GM18526 (cell line): ENCODE results near the gene LMOD2.

Experiments used
- POLR2A ChIP-seq: IDR thresholded peaks from 3 replicates; pipeline ENCODE4 v1.6.1; 2011; ENCODE audit not compliant: insufficient read length; ENCODE audit errors: extremely low read depth

Gene LMOD2

DNA sequence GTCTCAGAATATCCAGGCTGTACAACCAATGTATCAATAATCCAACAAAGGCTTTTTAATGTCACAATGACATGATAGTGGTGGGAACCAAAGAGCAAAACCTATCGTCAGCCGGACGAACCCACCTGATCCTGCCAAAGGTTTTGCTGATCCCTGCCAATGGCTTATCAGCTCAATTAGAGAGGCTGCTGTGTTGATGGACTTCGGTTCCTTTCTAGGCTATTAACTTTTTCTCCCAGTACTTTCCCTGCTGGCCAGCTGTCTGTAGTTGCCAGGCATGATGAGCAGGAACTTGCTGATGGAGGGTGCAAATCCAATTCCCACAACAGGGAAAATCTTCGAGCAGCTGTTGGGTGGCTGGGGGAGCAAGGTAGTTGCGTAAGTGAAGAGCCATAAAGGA lies 2.4 kb downstream of the LMOD2 start:
- no peak for TF ChIP-seq POLR2A

DNA sequence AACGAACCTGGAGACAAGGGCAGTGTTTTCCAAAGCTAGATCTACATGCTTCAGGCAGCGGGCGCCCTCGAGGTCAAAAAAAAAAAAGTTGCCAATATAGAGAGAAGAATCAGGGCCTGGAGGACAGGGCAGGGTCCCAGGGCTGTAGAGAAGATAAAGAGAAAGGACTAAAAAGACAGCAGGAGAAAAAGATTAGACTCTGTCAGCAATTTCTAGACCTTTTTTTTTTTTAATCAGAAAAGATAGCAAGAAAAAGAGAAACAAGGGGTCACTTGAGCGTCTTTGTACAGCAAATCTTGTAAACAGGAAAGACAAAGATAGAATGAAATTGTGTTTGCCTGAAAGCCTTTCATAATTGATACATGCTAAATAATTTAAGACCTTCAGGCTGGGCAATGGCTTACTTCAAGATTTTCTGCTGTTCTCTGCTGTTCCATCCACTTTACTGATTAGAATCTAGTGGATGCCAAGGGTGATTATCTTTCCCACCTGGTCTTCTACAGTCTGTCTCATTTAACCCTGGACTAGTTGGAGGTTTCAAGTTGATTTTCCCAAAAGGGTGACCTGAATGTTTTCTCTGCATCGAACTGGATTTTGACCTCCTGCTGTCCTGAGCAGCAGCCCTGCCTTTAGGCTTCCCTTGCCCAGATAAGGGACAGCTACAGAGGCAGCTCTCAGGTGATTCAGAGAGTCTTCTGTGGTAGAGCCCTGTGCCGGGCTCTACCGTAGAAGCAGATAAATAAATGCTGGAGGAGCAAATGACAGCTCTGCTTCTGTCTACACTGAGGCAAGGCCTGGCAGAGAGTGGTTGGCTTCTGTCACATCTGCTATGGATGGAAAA lies 5.1 kb downstream of the LMOD2 start:
- TF ChIP-seq POLR2A = no peak

DNA sequence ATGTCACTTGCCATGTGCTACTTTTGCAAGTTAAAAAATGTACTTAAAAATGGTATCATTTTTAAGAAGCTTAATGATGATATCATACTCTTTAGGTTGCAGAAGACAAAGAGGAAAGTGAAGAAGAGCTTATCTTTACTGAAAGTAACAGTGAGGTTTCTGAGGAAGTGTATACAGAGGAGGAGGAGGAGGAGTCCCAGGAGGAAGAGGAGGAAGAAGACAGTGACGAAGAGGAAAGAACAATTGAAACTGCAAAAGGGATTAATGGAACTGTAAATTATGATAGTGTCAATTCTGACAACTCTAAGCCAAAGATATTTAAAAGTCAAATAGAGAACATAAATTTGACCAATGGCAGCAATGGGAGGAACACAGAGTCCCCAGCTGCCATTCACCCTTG lies 6.1 kb downstream of the LMOD2 start:
- no peak for TF ChIP-seq POLR2A

DNA sequence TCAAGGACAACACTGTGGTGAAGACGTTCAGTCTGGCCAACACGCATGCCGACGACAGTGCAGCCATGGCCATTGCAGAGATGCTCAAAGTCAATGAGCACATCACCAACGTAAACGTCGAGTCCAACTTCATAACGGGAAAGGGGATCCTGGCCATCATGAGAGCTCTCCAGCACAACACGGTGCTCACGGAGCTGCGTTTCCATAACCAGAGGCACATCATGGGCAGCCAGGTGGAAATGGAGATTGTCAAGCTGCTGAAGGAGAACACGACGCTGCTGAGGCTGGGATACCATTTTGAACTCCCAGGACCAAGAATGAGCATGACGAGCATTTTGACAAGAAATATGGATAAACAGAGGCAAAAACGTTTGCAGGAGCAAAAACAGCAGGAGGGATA lies 6.6 kb downstream of the LMOD2 start:
- no peak for TF ChIP-seq POLR2A

DNA sequence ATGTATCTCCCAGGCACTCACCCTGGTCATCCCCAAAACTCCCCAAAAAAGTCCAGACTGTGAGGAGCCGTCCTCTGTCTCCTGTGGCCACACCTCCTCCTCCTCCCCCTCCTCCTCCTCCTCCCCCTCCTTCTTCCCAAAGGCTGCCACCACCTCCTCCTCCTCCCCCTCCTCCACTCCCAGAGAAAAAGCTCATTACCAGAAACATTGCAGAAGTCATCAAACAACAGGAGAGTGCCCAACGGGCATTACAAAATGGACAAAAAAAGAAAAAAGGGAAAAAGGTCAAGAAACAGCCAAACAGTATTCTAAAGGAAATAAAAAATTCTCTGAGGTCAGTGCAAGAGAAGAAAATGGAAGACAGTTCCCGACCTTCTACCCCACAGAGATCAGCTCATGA lies 7.1 kb downstream of the LMOD2 start:
- TF ChIP-seq POLR2A = no peak

DNA sequence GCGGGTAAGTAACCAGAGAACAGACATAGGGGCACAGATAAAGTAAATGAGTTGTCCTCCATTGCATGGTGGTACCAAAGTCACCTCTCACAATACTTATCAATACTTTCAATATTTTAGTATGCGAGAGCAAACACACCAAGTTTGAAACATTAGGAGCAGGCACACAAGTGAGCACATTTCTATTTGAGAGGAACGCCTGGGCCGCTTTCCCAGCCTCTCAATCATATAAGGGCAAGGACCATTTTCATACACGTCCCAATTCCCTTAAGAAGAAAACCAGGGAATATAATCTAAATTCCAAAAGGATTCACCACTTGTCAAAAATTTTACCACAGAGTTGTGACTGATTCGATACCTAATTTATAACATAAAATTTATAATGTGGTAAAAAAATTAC lies 7.5 kb downstream of the LMOD2 start:
- TF ChIP-seq POLR2A = no peak

DNA sequence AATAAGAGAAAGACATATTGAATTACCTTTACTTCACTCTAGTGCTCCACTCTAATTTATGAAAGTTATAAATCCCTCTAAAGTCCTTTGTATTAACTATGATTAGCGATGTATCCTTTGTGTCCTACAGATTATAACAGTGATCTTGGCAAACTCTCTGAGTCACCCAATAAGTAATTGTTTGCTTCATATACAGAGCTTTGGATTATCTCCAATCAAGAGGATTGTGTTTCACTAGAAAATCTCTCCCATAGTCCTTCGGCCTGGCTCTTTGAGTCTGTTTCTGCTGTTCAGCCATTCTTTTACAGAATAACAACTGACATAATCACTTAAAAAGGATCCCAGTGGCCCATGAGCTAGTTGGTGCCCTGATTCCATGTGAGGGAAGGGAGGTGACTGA lies 9.5 kb downstream of the LMOD2 start:
- no peak for TF ChIP-seq POLR2A

DNA sequence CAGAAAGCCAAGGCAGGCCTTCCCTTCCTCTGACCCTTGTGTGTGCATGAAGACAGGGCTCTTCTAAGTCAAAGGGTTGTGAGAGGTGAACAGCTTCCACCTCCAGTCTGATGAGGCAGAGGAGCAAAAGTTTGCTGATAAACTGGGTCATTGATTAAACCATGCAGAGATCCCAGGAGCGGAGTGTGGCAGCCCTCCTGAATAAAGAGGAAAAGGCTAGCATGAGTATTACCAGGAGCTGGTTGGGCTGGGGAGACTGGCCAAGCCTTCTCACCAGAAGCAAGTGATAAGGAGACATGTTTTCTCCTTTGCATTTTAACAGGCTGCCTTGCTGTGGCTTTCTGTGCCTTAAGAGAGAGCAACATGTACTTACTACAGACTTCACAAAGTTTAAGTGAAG lies 10.2 kb downstream of the LMOD2 start:
- no peak for TF ChIP-seq POLR2A

DNA sequence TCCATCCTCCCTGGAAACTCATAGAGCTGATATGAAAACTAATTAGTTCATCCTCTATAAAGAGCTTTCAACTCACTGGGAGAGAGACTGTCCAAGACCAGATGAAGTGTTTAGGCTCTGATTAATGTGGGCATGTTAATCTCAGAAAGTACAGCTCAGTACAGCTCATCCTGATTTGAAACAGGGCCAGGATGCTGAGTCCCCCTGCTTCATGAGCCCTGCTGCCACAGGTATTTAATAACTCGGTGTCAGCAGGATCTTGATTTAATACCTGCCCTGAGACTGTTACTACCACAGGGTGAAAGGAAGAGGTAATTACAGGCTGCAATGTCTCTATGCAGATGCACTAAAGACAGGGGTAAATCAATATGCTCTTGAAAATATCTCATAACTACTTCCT lies 10.8 kb downstream of the LMOD2 start:
- no peak for TF ChIP-seq POLR2A

DNA sequence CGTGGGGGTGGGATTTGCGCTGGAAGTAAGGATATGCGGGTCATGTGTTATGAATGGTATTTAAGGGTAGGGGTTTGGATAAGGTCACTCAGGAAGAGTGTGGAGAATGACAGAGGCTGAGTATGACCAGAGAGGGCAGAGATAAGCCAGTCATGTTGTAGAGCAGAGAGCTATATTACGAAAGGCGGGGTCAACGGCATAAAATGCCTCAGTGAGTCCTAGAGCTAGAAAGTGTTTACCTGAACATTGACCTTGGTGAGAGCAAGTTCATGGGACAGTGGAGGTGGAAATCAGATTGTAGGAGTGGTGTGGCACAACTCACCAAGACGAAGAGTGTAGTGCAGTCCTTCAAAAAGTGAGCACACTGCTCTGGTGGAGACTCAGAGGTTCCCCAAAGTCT lies 13.8 kb downstream of the LMOD2 start:
- TF ChIP-seq POLR2A = no peak

DNA sequence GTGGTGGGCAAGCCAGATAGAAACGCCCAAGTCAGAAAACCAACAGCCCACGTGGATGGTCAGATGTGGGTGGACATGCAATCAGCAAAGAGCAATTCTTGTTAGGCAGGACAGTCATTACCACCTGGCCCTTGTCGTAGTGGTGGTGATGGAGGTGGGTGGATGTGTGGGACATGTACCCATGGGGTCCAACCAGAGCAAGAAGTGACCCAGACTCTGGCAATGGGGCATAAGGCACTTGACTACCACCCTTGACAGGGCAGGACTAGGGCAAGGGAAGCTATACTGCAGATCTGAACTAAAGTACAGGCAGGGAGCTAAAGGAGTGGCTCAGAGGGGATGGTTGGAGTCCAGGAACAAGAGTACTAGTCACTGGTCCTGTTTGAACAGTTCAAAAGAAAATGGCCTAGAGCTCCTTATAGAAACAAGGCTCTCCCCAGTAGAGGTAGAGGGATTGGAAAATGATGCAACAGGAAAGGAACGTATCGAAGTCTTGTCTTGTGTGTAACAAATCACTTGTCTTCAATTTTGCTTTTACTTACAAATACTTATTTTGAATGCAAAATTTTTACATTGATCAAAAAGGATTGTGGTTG lies 17.6 kb downstream of the LMOD2 start:
- no peak for TF ChIP-seq POLR2A

DNA sequence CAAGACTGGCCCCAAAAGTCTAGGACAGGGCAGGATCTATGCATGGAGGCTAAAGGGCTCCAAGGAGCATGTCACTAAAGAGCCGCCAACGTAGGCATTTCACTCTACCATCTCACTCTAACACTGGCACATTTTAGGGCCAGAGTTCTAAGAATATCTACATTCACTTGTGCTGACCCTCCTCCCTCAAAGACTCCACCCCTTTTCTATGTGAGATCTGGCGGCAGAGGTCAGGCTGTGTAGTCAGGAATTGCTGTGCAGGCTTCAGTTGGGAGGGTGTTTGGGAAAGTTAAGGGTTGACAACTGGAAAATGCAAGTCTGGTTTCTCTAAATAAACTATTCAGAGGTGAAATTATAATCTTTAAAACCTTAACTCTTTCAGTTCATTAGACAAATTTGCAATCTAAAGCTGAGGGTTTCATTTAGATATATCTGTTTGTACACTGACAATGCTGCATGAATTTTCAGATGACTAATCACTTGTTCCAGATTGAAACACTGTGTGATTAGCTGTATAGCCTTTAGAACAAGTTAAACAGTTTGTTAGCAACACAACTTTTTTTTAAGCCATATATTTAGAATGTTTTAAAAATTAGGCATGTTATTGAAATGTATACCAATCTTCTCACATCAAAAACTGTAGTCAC lies 18.2 kb downstream of the LMOD2 start:
- TF ChIP-seq POLR2A = no peak

DNA sequence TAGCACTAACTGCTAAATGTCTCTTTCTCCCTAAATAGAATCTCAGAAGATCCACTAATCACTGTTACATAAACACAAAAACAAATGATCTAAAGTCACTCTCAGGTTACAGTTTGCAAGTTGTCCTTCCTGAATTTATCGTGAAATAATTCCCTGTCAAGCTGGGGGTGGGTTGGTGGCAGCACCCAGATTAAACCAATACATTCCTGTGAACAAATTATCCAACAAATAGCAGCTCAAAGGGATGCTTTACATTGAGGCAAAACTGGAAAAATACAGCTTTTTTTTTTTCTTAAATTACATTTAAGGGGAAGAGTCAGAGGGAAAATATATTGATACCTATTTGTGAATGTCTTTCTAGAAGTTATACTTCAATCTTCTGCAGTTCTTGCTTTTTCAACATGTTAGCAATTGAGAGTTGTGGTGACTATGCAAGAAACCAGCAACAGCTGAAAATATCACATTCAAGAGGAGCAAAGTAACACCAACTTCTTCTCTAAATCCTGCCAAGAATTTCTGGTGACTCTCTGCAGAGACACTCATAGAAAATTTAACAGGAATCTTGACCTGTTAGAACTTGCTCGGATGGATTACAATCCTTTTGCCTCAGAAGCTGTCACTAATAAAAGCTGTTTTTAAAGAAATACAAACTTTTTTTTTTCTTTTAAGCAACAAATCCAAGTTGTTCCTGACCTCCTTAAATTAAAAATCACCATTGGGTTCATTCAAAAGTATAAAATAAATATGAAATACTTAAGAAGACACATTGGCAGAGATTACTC lies 18.9 kb downstream of the LMOD2 start:
- no peak for TF ChIP-seq POLR2A

DNA sequence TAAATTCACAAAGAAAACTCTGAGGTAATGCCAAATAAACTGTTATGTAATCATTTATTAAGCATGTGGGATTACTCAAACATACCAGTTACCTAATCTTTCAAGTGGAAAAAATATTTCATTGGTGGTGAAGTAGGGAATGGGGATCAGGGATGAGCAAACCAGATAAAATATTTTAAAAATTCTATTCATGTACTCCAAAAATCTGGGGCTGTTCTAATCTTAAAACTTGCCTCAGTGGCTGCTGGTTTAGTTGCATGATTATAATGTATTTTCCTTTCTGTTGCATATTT lies 19.5 kb downstream of the LMOD2 start:
- TF ChIP-seq POLR2A = no peak

DNA sequence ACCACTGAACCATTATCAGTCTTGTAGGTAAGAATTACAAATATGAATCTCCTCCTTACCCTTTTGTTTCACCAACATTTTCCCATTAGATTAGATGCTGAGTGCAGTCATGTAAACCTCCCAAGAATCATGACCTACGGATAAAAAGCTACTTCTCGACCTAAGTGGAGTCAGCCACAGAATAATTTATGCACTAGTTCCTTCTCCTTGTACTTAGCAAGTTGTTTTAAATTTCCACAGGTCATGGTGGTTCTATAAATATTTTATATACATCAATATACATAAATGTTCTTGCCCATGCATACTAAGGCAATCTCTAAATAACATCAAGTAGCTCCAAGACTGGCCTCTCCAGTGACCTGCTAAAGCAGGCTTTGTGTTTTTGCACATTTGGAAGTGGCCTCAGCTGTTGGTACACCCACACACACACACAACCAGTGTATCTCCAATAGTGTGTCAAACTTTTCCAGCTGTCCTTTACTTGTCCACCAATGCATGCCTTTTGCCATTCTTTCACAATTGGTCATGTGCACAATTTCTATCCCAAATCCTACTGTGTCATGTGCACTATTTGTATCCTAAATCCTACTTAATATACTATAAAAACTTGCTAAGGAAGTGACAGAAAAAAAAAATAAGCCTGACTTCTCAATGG lies 21.5 kb downstream of the LMOD2 start:
- no peak for TF ChIP-seq POLR2A
